A549 (cell line): ENCODE data around the gene GPR183. TPM values are rescaled to one million over a fixed set of nuclear protein-coding genes. Genes with fewer than 3 reads are reported as not detected.

Experiments used
- ATAC-seq, 2 experiments: fragments of 200-7000 bp in 1 of 2; fragments of >200 bp in 1 of 2; cut with Nextera tagmentation in 1 of 2; cut with Tn5 transposase in 1 of 2; 3 replicates each; pipeline versions ENCODE4 v1.8.0 to v1.9.1; 2018 to 2020; ENCODE audit warnings: mild to moderate bottlenecking in 1 of 2, moderate library complexity in 1 of 2
- CTCF ChIA-PET: fragments of 300-600 bp; sonication (Branson Sonifier 250); formaldehyde crosslinking; extraction: SDS; loops from one replicate; lab custom pipeline; 2021; ENCODE audit warnings: antibody characterized with exemption, inconsistent platforms; lab: Yijun Ruan, JAX
- POLR2A ChIA-PET: fragments of 350-600 bp; formaldehyde crosslinking; extraction: SDS; loops from one replicate; lab custom pipeline; 2021; ENCODE audit warnings: antibody characterized with exemption, inconsistent platforms; lab: Yijun Ruan, JAX
- DNase-seq, 2 experiments: peaks; one replicate each; pipeline versions ENCODE4 v3.0.0 to v3.0.0-alpha.2; 2011 to 2016; ENCODE audit warnings: low read depth in 1 of 2, low spot score in 1 of 2
- FAIRE-seq: peaks from 2 replicates; lab custom pipeline; 2011; peaks lifted over from hg19 to GRCh38; lab: Jason Lieb, UNC
- H3K27ac ChIP-seq, 2 experiments: fragments of >200 bp; sonication (Bioruptor Twin); formaldehyde crosslinking; 3 replicates each; pipeline ENCODE4 v1.5.1; 2016 to 2017
- H3K4me1 ChIP-seq: fragments of >200 bp; sonication (Bioruptor Twin); formaldehyde crosslinking; 3 replicates; pipeline ENCODE4 v1.6.1; 2016
- H3K4me2 ChIP-seq: fragments of >200 bp; sonication (Bioruptor Twin); formaldehyde crosslinking; 3 replicates; pipeline ENCODE4 v1.6.1; 2016
- H3K4me3 ChIP-seq: fragments of >200 bp; sonication (Bioruptor Twin); formaldehyde crosslinking; 3 replicates; pipeline ENCODE4 v1.5.1; 2016
- H3K9me3 ChIP-seq: fragments of >200 bp; sonication (Bioruptor Twin); formaldehyde crosslinking; 3 replicates; pipeline ENCODE4 v1.6.1; 2016
- ATOH8 ChIP-seq: fragments of 250-450 bp; sonication (Bioruptor Pico); IDR thresholded peaks from 2 replicates; pipeline ENCODE4 v1.5.0; 2020; ENCODE audit warnings: low read depth, mild to moderate bottlenecking, moderate library complexity
- BHLHE40 ChIP-seq: IDR thresholded peaks from 2 replicates; pipeline ENCODE4 v1.6.1; 2012; ENCODE audit warnings: low read depth, low read length, inconsistent platforms
- CEBPB ChIP-seq, 2 experiments: fragments of >200 bp in 1 of 2; sonication (Bioruptor Twin) in 1 of 2; formaldehyde crosslinking in 1 of 2; IDR thresholded peaks; 2 replicates each; pipeline ENCODE4 v1.6.1; 2012 to 2016
- CHD2 ChIP-seq: fragments of 150-350 bp; IDR thresholded peaks from 2 replicates; pipeline ENCODE4 v1.6.1; 2014; ENCODE audit warnings: low read length; ENCODE audit not compliant: partially characterized antibody
- CHD4 ChIP-seq: fragments of 200-600 bp; sonication (generic); IDR thresholded peaks from 2 replicates; pipeline ENCODE4 v1.6.1; 2016; ENCODE audit warnings: antibody characterized with exemption, mild to moderate bottlenecking, borderline replicate concordance
- EHF ChIP-seq: fragments of 250-450 bp; sonication (Bioruptor Pico); IDR thresholded peaks from 2 replicates; pipeline ENCODE4 v1.5.0; 2020; ENCODE audit warnings: mild to moderate bottlenecking
- EHMT2 ChIP-seq: fragments of 200-600 bp; sonication (generic); IDR thresholded peaks from 2 replicates; pipeline ENCODE4 v1.6.1; 2016; ENCODE audit warnings: antibody characterized with exemption, low read depth, mild to moderate bottlenecking, moderate library complexity
- ELK1 ChIP-seq: fragments of 150-350 bp; IDR thresholded peaks from 2 replicates; pipeline ENCODE4 v1.6.1; 2014; ENCODE audit warnings: low read depth, mild to moderate bottlenecking, low read length
- FOSL2 ChIP-seq, 2 experiments: fragments of 450-650 bp in 1 of 2; fragments of >200 bp in 1 of 2; sonication (Bioruptor Twin) in 1 of 2; formaldehyde crosslinking; IDR thresholded peaks; 2 replicates each; pipeline versions ENCODE4 v1.5.0 to v1.6.1; 2016 to 2020; ENCODE audit warnings: mild to moderate bottlenecking in 1 of 2, moderate library complexity in 1 of 2
- GATA3 ChIP-seq: IDR thresholded peaks from 2 replicates; pipeline ENCODE4 v1.6.1; 2012; ENCODE audit warnings: borderline replicate concordance
- HEYL ChIP-seq: fragments of 250-450 bp; sonication (Bioruptor Pico); IDR thresholded peaks from 2 replicates; pipeline ENCODE4 v1.8.0; 2021; ENCODE audit warnings: mild to moderate bottlenecking, moderate library complexity
- KDM1A ChIP-seq: fragments of 200-600 bp; sonication (generic); IDR thresholded peaks from 2 replicates; pipeline ENCODE4 v1.6.1; 2016; ENCODE audit warnings: low read depth, mild to moderate bottlenecking
- KDM5A ChIP-seq: fragments of 200-600 bp; sonication (generic); IDR thresholded peaks from 2 replicates; pipeline ENCODE4 v1.6.1; 2016; ENCODE audit warnings: antibody characterized with exemption, mild to moderate bottlenecking
- MAZ ChIP-seq: fragments of 150-350 bp; IDR thresholded peaks from 2 replicates; pipeline ENCODE4 v1.6.1; 2014; ENCODE audit warnings: antibody characterized with exemption, low read depth, low read length, borderline replicate concordance
- PHF8 ChIP-seq: fragments of 200-600 bp; sonication (generic); IDR thresholded peaks from 2 replicates; pipeline ENCODE4 v1.6.1; 2016; ENCODE audit warnings: low read depth, mild to moderate bottlenecking, antibody characterized with exemption, moderate library complexity, borderline replicate concordance
- POLR2AphosphoS2 ChIP-seq: conservative IDR thresholded peaks from 2 replicates; pipeline ENCODE4 v1.6.1; 2012; ENCODE audit warnings: low read length, improper control_type of control experiment, inconsistent platforms
- REST ChIP-seq: fragments of 200-600 bp; sonication (generic); IDR thresholded peaks from 2 replicates; pipeline ENCODE4 v1.6.1; 2016; ENCODE audit warnings: antibody characterized with exemption, mild to moderate bottlenecking, moderate library complexity
- SREBF2 ChIP-seq: fragments of 450-650 bp; IDR thresholded peaks from 2 replicates; pipeline ENCODE4 v1.6.1; 2014; ENCODE audit warnings: mild to moderate bottlenecking, moderate library complexity
- TFCP2L1 ChIP-seq: fragments of 250-450 bp; sonication (Bioruptor Pico); IDR thresholded peaks from 2 replicates; pipeline ENCODE4 v1.5.0; 2021; ENCODE audit warnings: mild to moderate bottlenecking
- TP53 ChIP-seq: fragments of 250-450 bp; sonication (Bioruptor Pico); IDR thresholded peaks from 2 replicates; pipeline ENCODE4 v1.5.0; 2021; ENCODE audit warnings: mild to moderate bottlenecking, moderate library complexity
- ZC3H11A ChIP-seq: fragments of 450-650 bp; IDR thresholded peaks from 2 replicates; pipeline ENCODE4 v1.6.1; 2014; ENCODE audit warnings: antibody characterized with exemption, mild to moderate bottlenecking
- WGBS: methylation state at CpG from one replicate; pipeline ENCODE4 v1.1.6; 2017; ENCODE audit errors: missing lambda C conversion rate; 5-methylcytosine and 5-hydroxymethylcytosine counted together
- polyA plus RNA-seq, 4 experiments: library from polyadenylated mRNA; depleted of rRNA in 3 of 4; stranded (reverse); fragments of >200 nt; fragmentation: RNase III in 1 of 4; extraction: RNeasy Plus Mini Kit Qiagen cat#74134 plus additional on column Dnase treatment in 1 of 4; gene quantifications; 2 replicates in 3 of 4; 3 replicates in 1 of 4; pipeline ENCODE4 v1.2.3, GENCODE V29; 2011 to 2017
- TF ChIP-seq, protein P1 (sequence below): IDR thresholded peaks from 2 replicates; pipeline ENCODE4 v1.6.1; 2012
- TF ChIP-seq, protein P2 (sequence below): fragments of >200 bp; sonication (Bioruptor Twin); formaldehyde crosslinking; IDR thresholded peaks from 2 replicates; pipeline ENCODE4 v1.6.1; 2016

The GPR183 gene
- polyA plus RNA-seq, 2 of the 4 experiments (the other 2 are of a cell fraction): not detected

DNA sequence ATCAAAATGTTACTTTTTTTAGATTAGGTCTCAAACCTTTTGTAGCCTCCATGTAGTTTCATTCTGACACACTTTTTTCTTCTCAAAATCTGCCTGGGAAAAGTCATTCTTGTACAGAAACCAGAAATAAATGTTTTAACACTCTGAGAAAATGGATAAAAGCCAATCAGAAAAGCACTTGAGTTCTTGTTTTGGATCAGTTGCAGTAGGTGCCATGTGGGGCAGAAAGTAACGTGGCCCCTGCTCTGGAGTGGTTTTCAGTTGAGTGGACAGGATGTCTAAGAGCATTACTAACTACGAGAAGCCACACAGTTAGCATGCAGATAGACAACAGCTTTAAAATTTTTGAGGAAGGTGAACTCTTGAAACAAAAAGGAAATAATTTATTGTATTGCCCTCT is 19.1 kb downstream of the GPR183 start:
- Histone ChIP-seq H3K9me3 (no peaks in the 10 kb centered on the region), H3K4me3 (no peak overlapping the region), H3K4me2 (no peak overlapping the region), H3K4me1 (no peaks in the 10 kb centered on the region), H3K27ac (no peak overlapping the region)
- 88% methylated on average over 2 of the region's 2 CpGs for WGBS
- POLR2A ChIA-PET: no interaction called here
- ATAC-seq (no peak), FAIRE-seq (no peak), DNase-seq (no peak)
- TF ChIP-seq SREBF2 (no peak), EHF (CRISPR knock-in tag) (no peak), HEYL (CRISPR knock-in tag) (no peak), FOSL2 (IDR thresholded peaks at IDR 0.05) (no peak), FOSL2 (CRISPR knock-in tag; IDR thresholded peaks at IDR 0.05) (no peak), POLR2AphosphoS2 (no peak)
- CTCF ChIA-PET: no interaction called here

- no peak overlapping the region for H3K27ac ChIP-seq
- FAIRE-seq (no peak), ATAC-seq (no peak), DNase-seq (no peak)
- no peak overlapping the region for H3K4me3 ChIP-seq
- no peak overlapping the region for H3K4me2 ChIP-seq
- H3K4me1 ChIP-seq: no peaks in the 10 kb centered on the region
- ChIA-PET CTCF (interaction anchor here (1.3 kb wide), 1 partner anchor 18 kb away, joined by 3 read pairs; no protein-coding TSS in a partner anchor), POLR2A (no interaction called here)
- 93% methylated on average over 4 of the region's 4 CpGs for WGBS
- no peaks in the 10 kb centered on the region for H3K9me3 ChIP-seq
- TF ChIP-seq CHD2 (no peak), GATA3 (no peak), EHMT2 (no peak), PHF8 (no peak), ELK1 (no peak), SREBF2 (no peak)
- TF ChIP-seq, protein P1, sequence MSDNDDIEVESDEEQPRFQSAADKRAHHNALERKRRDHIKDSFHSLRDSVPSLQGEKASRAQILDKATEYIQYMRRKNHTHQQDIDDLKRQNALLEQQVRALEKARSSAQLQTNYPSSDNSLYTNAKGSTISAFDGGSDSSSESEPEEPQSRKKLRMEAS: no peak
- TF ChIP-seq, all 56 proteins: peak for 0
Observed at GRCh38 chr13:99287551-99287950, 19.6 kb downstream of the GPR183 start.

DNA sequence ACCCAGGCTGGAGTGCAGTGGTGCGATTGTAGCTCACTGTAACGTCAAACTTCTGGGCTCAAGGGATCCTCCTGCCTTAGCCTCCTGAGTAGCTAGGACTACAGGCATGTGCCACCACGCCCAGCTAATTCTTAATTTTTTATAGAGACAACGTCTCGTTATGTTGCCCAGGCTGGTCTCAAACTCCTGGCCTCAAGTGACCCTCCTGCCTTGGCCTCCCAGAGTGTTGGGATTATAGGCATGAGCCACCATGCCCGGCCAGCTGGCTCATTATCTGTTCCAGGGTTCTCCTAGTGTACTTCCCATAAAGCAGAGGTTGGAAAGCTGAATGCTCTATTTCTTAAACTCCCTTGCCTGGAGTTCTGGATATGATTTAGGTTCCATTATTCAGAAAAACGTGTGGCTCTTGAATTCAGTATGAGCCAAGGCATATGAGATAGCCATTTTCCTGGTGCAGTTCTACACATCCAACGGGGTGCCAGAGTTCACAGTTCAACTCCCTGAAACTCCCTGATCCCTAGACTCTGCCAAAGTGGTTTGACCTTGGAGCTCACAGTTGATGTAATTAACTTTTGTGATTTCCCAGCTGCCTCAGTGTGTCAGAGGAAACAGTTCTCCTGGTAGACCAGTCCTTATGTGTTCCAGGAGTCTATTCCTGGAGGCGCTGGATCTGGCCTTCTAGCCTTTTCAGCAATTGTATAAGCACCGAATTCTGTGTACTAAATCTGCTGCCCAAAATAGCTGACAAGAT is 21.6 kb downstream of the GPR183 start:
- FAIRE-seq (no peak), ATAC-seq (no peak)
- CTCF ChIA-PET: interaction anchor here (0.8 to 1.9 kb wide), 2 partner anchors 16 to 19 kb away, joined by 3 to 9 read pairs; no protein-coding TSS in a partner anchor

More for the DNA sequence above, 21.6 kb downstream of the GPR183 start:
- POLR2A ChIA-PET: interaction anchor here (1.3 kb wide), 1 partner anchor 85 kb away, joined by 4 read pairs; the partner anchor contains the start of gene UBAC2
- 91% methylated on average over 9 of the region's 10 CpGs for WGBS
- no peak for DNase-seq
- Histone ChIP-seq H3K4me1 (no peaks in the 10 kb centered on the region), H3K9me3 (no peaks in the 10 kb centered on the region), H3K4me3 (no peak overlapping the region), H3K27ac (no peak overlapping the region), H3K4me2 (no peak overlapping the region)
- TF ChIP-seq BHLHE40: no peak
- no peak for TF ChIP-seq KDM5A
- no peak for TF ChIP-seq CEBPB (IDR thresholded peaks at IDR 0.05)
- TF ChIP-seq ZC3H11A: no peak
- no peak for TF ChIP-seq TP53
- TF ChIP-seq, protein P2, sequence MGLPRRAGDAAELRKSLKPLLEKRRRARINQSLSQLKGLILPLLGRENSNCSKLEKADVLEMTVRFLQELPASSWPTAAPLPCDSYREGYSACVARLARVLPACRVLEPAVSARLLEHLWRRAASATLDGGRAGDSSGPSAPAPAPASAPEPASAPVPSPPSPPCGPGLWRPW: no peak
- TF ChIP-seq MAZ: no peak
- TF ChIP-seq CHD4: no peak
- TF ChIP-seq ELK1: no peak
- TF ChIP-seq REST: no peak
- no peak for TF ChIP-seq PHF8
- TF ChIP-seq KDM1A: no peak
- TF ChIP-seq ATOH8 (CRISPR knock-in tag): no peak
- TF ChIP-seq EHF (CRISPR knock-in tag): no peak
- no peak for TF ChIP-seq HEYL (CRISPR knock-in tag)
- no peak for TF ChIP-seq TFCP2L1 (CRISPR knock-in tag)
- TF ChIP-seq SREBF2: no peak
- TF ChIP-seq, all 56 proteins: peak for 0
